Measurements from ENCODE around the gene PLEKHO1. TPM values are rescaled to one million over a fixed set of nuclear protein-coding genes. Genes with fewer than 3 reads are reported as not detected.
"Not testable (repeated sequence)": the region's sequence is repeated elsewhere in the genome, so short reads cannot be mapped to it uniquely, and the experiment has no call there.

The PLEKHO1 gene
- total RNA-seq, 4 donors from 2014 or later = 294 to 426 (median 337) TPM

DNA sequence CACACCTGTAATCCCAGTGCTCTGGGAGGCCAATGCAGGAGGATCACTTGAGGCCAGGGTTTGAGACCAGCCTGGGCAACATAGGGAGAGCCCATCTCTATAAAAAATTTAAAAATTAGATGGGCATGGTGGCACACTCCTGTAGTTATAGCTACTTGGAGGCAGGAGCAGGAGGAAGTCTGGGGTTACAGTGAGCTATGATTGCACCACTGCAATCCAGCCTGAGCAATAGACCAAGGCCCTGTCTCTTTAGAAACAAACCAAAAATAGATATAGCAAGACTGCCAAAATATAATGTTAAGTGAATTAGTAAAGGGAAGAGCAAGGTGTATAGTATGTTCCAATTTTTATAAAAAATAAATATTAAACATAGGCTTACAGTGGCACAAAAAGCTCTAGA lies 28.8 kb downstream of the PLEKHO1 start:
- no peak for DNase-seq (ENCODE audit: extremely low spot score)
- H3K4me1 ChIP-seq = no peaks in the 10 kb centered on the region
- TF ChIP-seq EP300 (IDR thresholded peaks at IDR 0.05) = no peak
- TF ChIP-seq POLR2AphosphoS5 (IDR thresholded peaks at IDR 0.05) = no peak
- TF ChIP-seq CTCF (IDR thresholded peaks at IDR 0.05) = no peak
- no peak for TF ChIP-seq POLR2A (IDR thresholded peaks at IDR 0.05; ENCODE audit: low read depth)
- no peaks in the 10 kb centered on the region for H3K36me3 ChIP-seq
- H3K27me3 ChIP-seq = no peaks in the 10 kb centered on the region
- H3K9me3 ChIP-seq = no peaks in the 10 kb centered on the region
- no peak overlapping the region for H3K4me3 ChIP-seq
- intact Hi-C loops (cut with DNase I) = no loop called here
- H3K27ac ChIP-seq (replicated peaks in 1 of 4) = no peak overlapping the region

- no peaks in the 10 kb centered on the region for H3K4me1 ChIP-seq
- H3K27me3 ChIP-seq = no peaks in the 10 kb centered on the region
- WGBS = 84% methylated on average over 7 of the region's 7 CpGs
- TF ChIP-seq POLR2AphosphoS5 (IDR thresholded peaks at IDR 0.05) (no peak), EP300 (IDR thresholded peaks at IDR 0.05) (no peak), CTCF (IDR thresholded peaks at IDR 0.05) (no peak), POLR2A (IDR thresholded peaks at IDR 0.05; ENCODE audit: low read depth) (no peak)
- no peak for DNase-seq (ENCODE audit: extremely low spot score)
- intact Hi-C loops (cut with DNase I) = no loop called here
- no peak overlapping the region for H3K4me3 ChIP-seq
- no peaks in the 10 kb centered on the region for H3K36me3 ChIP-seq
- no peaks in the 10 kb centered on the region for H3K9me3 ChIP-seq
- H3K27ac ChIP-seq (replicated peaks in 1 of 4) = no peak overlapping the region
Measured at GRCh38 chr1:150179867-150180266, 30.2 kb downstream of the PLEKHO1 start.

- no peaks in the 10 kb centered on the region for H3K9me3 ChIP-seq
- H3K27me3 ChIP-seq = no peaks in the 10 kb centered on the region
- intact Hi-C loops (cut with DNase I) = no loop called here
- no peak for TF ChIP-seq POLR2AphosphoS5 (IDR thresholded peaks at IDR 0.05)
- no peak for TF ChIP-seq CTCF (IDR thresholded peaks at IDR 0.05)
- no peak for TF ChIP-seq POLR2A (IDR thresholded peaks at IDR 0.05; ENCODE audit: low read depth)
- no peak for TF ChIP-seq EP300 (IDR thresholded peaks at IDR 0.05)
- no peak for DNase-seq (ENCODE audit: extremely low spot score)
- H3K4me1 ChIP-seq = no peaks in the 10 kb centered on the region
- H3K27ac ChIP-seq (replicated peaks in 1 of 4) = no peak overlapping the region
- no peak overlapping the region for H3K4me3 ChIP-seq
- H3K36me3 ChIP-seq = no peaks in the 10 kb centered on the region
- 67% methylated on average over 5 of the region's 5 CpGs for WGBS
Measured at GRCh38 chr1:150180474-150180873, 30.8 kb downstream of the PLEKHO1 start.

GRCh38 chr1:150182247-150182646 lies 32.5 kb downstream of the PLEKHO1 start:
- DNase-seq (ENCODE audit: extremely low spot score) = no peak
- H3K9me3 ChIP-seq = no peaks in the 10 kb centered on the region
- H3K4me3 ChIP-seq = no peak overlapping the region
- no peaks in the 10 kb centered on the region for H3K36me3 ChIP-seq
- H3K4me1 ChIP-seq = peaks cover 0 to 9% (median 5%) of the 10 kb centered on the region in 4 donors
- no peaks in the 10 kb centered on the region for H3K27me3 ChIP-seq
- H3K27ac ChIP-seq (replicated peaks in 1 of 4) = no peak overlapping the region
- intact Hi-C loops (cut with DNase I) = no loop called here
- TF ChIP-seq POLR2AphosphoS5 (IDR thresholded peaks at IDR 0.05) = no peak
- WGBS = 90% methylated on average over 11 of the region's 11 CpGs

DNA sequence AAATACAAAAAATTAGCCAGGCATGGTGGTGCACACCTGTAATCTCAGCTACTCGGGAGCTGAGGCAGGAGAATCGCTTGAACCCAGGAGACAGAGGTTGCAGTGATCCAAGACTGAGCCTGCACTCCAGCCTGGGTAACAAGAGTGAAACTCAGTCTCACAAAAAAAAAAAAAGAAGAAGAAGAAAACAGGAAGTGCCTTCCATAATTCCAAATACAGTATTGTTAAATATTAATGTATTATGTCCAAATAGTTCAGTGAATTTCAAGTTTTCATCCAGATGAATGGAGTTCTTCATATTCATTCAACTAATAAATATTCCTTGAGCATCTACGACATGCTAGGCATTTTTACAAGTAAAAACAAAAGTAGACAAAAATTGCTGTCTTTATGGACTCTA lies 33.3 kb downstream of the PLEKHO1 start:
- H3K27ac ChIP-seq (replicated peaks in 1 of 4) = no peak overlapping the region
- H3K4me3 ChIP-seq = no peak overlapping the region
- 84% methylated on average over 3 of the region's 3 CpGs for WGBS
- no peaks in the 10 kb centered on the region for H3K27me3 ChIP-seq
- no peak for DNase-seq (ENCODE audit: extremely low spot score)
- intact Hi-C loops (cut with DNase I) = no loop called here
- H3K36me3 ChIP-seq = no peaks in the 10 kb centered on the region
- no peaks in the 10 kb centered on the region for H3K9me3 ChIP-seq
- H3K4me1 ChIP-seq = peaks cover 4 to 11% (median 7%) of the 10 kb centered on the region in 4 donors
- TF ChIP-seq EP300 (IDR thresholded peaks at IDR 0.05) (no peak), POLR2A (IDR thresholded peaks at IDR 0.05; ENCODE audit: low read depth) (no peak)

- no peak overlapping the region for H3K27ac ChIP-seq (replicated peaks in 1 of 4)
- no peaks in the 10 kb centered on the region for H3K9me3 ChIP-seq
- WGBS = 91% methylated on average over 7 of the region's 7 CpGs
- peaks cover 4 to 11% (median 7%) of the 10 kb centered on the region in 4 donors for H3K4me1 ChIP-seq
- no peak for DNase-seq (ENCODE audit: extremely low spot score)
- H3K36me3 ChIP-seq = no peaks in the 10 kb centered on the region
- TF ChIP-seq POLR2A (IDR thresholded peaks at IDR 0.05; ENCODE audit: low read depth) (no peak), POLR2AphosphoS5 (IDR thresholded peaks at IDR 0.05) (no peak), EP300 (IDR thresholded peaks at IDR 0.05) (no peak), CTCF (IDR thresholded peaks at IDR 0.05) (no peak)
- no peak overlapping the region for H3K4me3 ChIP-seq
- H3K27me3 ChIP-seq = no peaks in the 10 kb centered on the region
- intact Hi-C loops (cut with DNase I) = loop anchor here (5.0 kb wide), 1 partner anchor 223 kb away; no protein-coding TSS in a partner anchor
Measured at GRCh38 chr1:150185481-150185880, 35.8 kb downstream of the PLEKHO1 start.

- not testable (repeated sequence) for DNase-seq (ENCODE audit: extremely low spot score)
- 80% methylated on average over 7 of the region's 7 CpGs for WGBS
- intact Hi-C loops (cut with DNase I) = loop anchor here (5.0 kb wide), 1 partner anchor 224 kb away; no protein-coding TSS in a partner anchor
Measured at GRCh38 chr1:150186438-150186788, 36.7 kb downstream of the PLEKHO1 start.

More at GRCh38 chr1:150186438-150186788, 36.7 kb downstream of the PLEKHO1 start:
- not testable (repeated sequence) for H3K36me3 ChIP-seq, H3K4me3 ChIP-seq, H3K27me3 ChIP-seq, H3K9me3 ChIP-seq
- H3K27ac ChIP-seq (replicated peaks in 1 of 4) = peak overlapping the region; percentile 2 to 55 (median 23)
- peaks cover 4 to 11% (median 7%) of the 10 kb centered on the region in 4 donors for H3K4me1 ChIP-seq

Measured in esophagus muscularis mucosa (tissue), 4 donors.